HG03045 (cell line): ENCODE results near the gene SLC26A6.

Source experiments
- ATAC-seq: cut with Tn5 transposase; IDR thresholded peaks from one replicate; pipeline ENCODE4 v1.9.1; 2021; ENCODE audit warnings: mild to moderate bottlenecking, moderate library complexity; ENCODE audit not compliant: unreplicated experiment

SLC26A6 gene

GRCh38 chr3:48662145-48662752 lies 27.0 kb upstream of the SLC26A6 start:
- ATAC-seq, result no peak

GRCh38 chr3:48661501-48662144 lies 26.4 kb upstream of the SLC26A6 start:
- ATAC-seq, result no peak

GRCh38 chr3:48660800-48661400 lies 25.6 kb upstream of the SLC26A6 start:
- ATAC-seq, result no peak

GRCh38 chr3:48656841-48657281 lies 21.6 kb upstream of the SLC26A6 start:
- ATAC-seq, result no peak

- ATAC-seq, result peak; percentile 66
Measured at GRCh38 chr3:48656061-48656840, 21.0 kb upstream of the SLC26A6 start.

GRCh38 chr3:48655606-48656005 lies 20.3 kb upstream of the SLC26A6 start:
- no peak for ATAC-seq

- ATAC-seq, result no peak
Measured at GRCh38 chr3:48655063-48655462, 19.8 kb upstream of the SLC26A6 start.

GRCh38 chr3:48652923-48653715 lies 17.9 kb upstream of the SLC26A6 start:
- no peak for ATAC-seq

GRCh38 chr3:48651771-48652170 lies 16.5 kb upstream of the SLC26A6 start:
- ATAC-seq, result no peak

- ATAC-seq, result no peak
Measured at GRCh38 chr3:48650723-48651122, 15.5 kb upstream of the SLC26A6 start.

GRCh38 chr3:48648188-48648850 lies 13.1 kb upstream of the SLC26A6 start:
- ATAC-seq, result no peak

- no peak for ATAC-seq
Measured at GRCh38 chr3:48647714-48648113, 12.5 kb upstream of the SLC26A6 start.

GRCh38 chr3:48644898-48645760 lies 9.9 kb upstream of the SLC26A6 start:
- no peak for ATAC-seq

GRCh38 chr3:48642605-48643004 lies 7.3 kb upstream of the SLC26A6 start:
- ATAC-seq, result no peak

GRCh38 chr3:48641396-48641795 lies 6.1 kb upstream of the SLC26A6 start:
- no peak for ATAC-seq

GRCh38 chr3:48639944-48640606 lies 4.8 kb upstream of the SLC26A6 start:
- ATAC-seq, result no peak

GRCh38 chr3:48637305-48637704 lies 2.0 kb upstream of the SLC26A6 start:
- ATAC-seq, result no peak

- no peak for ATAC-seq
Measured at GRCh38 chr3:48636149-48636655, 941 bp upstream of the SLC26A6 start.
